Activated CD8-positive, alpha-beta T cell treated with anti-CD3 and anti-CD28 coated beads for 36 hours (primary cell): ENCODE results near the gene ZFP36L1. TPM values are rescaled to one million over a fixed set of nuclear protein-coding genes. Genes with fewer than 3 reads are reported as not detected.
A peak's percentile ranks its signal among the peaks of the same experiment; 100 is the strongest.

Source experiments
- ATAC-seq: fragments of 200-7000 bp; cut with Tn5 transposase; one replicate; pipeline ENCODE4 v1.10.0; 2021; ENCODE audit warnings: mild to moderate bottlenecking, moderate library complexity
- CTCF ChIA-PET: fragments of 350-600 bp; sonication (Branson Sonifier 250); formaldehyde crosslinking; loops from one replicate; lab custom pipeline; 2021; ENCODE audit warnings: antibody characterized with exemption; lab: Charles Lee
- POLR2A ChIA-PET: fragments of 350-600 bp; sonication (Branson Sonifier 250); formaldehyde crosslinking; loops from one replicate; lab custom pipeline; 2021; ENCODE audit warnings: antibody characterized with exemption; lab: Charles Lee
- DNase-seq: peaks from one replicate; pipeline ENCODE4 v3.0.0-alpha.2; 2020
- H3K27ac Mint-ChIP-seq: one replicate; pipeline ENCODE4 v1.8.0; 2021; ENCODE audit warnings: mild to moderate bottlenecking, mixed read lengths
- H3K27me3 Mint-ChIP-seq: one replicate; pipeline ENCODE4 v1.8.0; 2021; ENCODE audit warnings: mixed read lengths
- H3K36me3 Mint-ChIP-seq: one replicate; pipeline ENCODE4 v1.8.0; 2021; ENCODE audit warnings: low read depth, mixed read lengths
- H3K4me1 Mint-ChIP-seq: one replicate; pipeline ENCODE4 v1.8.0; 2021; ENCODE audit warnings: low read depth, mixed read lengths
- H3K4me3 Mint-ChIP-seq: one replicate; pipeline ENCODE4 v1.8.0; 2021; ENCODE audit warnings: mild to moderate bottlenecking, moderate library complexity, mixed read lengths
- H3K9me3 Mint-ChIP-seq: one replicate; pipeline ENCODE4 v1.8.0; 2021; ENCODE audit warnings: mixed read lengths
- intact Hi-C: fragments of 100-400 bp; cut with micrococcal nuclease; formaldehyde crosslinking; loops from one replicate; pipeline ENCODE4 v1.10.0; 2022
- total RNA-seq, 2 experiments: library from RNA; stranded (reverse); gene quantifications; one replicate each; pipeline ENCODE4 v1.2.3, GENCODE V29; 2021
- TF ChIP-seq, protein P1 (sequence below): fragments of 200-600 bp; IDR thresholded peaks from one replicate; pipeline ENCODE4 v1.8.0; 2022; ENCODE audit warnings: antibody characterized with exemption, mild to moderate bottlenecking

ZFP36L1 gene
- total RNA-seq, 2 experiments from 2014 or later = 57.4 to 60.6 TPM

- H3K27me3 Mint-ChIP-seq = no peaks in the 10 kb centered on the region
- ChIA-PET CTCF (interaction anchor here (0.7 to 10.5 kb wide), 22 partner anchors 9 to 884 kb away, joined by 3 to 268 read pairs (median 6); partner anchors contain the start of gene ZFP36L1), POLR2A (interaction anchor here (1.2 to 10.5 kb wide), 5 partner anchors 22 to 998 kb away, joined by 3 to 207 read pairs (median 6); partner anchors contain the start of genes RAD51B and ZFP36L1)
- intact Hi-C loops = loop anchor here (5.0 to 10.0 kb wide), 3 partner anchors 35 to 883 kb away; no protein-coding TSS in a partner anchor
- no peak for DNase-seq
- ATAC-seq = no peak
- no peaks in the 10 kb centered on the region for H3K36me3 Mint-ChIP-seq
- no peaks in the 10 kb centered on the region for H3K9me3 Mint-ChIP-seq
- H3K27ac Mint-ChIP-seq = peak overlapping the region; percentile 80
- TF ChIP-seq, protein P1, sequence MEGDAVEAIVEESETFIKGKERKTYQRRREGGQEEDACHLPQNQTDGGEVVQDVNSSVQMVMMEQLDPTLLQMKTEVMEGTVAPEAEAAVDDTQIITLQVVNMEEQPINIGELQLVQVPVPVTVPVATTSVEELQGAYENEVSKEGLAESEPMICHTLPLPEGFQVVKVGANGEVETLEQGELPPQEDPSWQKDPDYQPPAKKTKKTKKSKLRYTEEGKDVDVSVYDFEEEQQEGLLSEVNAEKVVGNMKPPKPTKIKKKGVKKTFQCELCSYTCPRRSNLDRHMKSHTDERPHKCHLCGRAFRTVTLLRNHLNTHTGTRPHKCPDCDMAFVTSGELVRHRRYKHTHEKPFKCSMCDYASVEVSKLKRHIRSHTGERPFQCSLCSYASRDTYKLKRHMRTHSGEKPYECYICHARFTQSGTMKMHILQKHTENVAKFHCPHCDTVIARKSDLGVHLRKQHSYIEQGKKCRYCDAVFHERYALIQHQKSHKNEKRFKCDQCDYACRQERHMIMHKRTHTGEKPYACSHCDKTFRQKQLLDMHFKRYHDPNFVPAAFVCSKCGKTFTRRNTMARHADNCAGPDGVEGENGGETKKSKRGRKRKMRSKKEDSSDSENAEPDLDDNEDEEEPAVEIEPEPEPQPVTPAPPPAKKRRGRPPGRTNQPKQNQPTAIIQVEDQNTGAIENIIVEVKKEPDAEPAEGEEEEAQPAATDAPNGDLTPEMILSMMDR = no peak
- no peak overlapping the region for H3K4me3 Mint-ChIP-seq
- peaks cover 77% of the 10 kb centered on the region for H3K4me1 Mint-ChIP-seq
Measured at GRCh38 chr14:68817506-68818212, 24.8 kb upstream of the ZFP36L1 start.

DNA sequence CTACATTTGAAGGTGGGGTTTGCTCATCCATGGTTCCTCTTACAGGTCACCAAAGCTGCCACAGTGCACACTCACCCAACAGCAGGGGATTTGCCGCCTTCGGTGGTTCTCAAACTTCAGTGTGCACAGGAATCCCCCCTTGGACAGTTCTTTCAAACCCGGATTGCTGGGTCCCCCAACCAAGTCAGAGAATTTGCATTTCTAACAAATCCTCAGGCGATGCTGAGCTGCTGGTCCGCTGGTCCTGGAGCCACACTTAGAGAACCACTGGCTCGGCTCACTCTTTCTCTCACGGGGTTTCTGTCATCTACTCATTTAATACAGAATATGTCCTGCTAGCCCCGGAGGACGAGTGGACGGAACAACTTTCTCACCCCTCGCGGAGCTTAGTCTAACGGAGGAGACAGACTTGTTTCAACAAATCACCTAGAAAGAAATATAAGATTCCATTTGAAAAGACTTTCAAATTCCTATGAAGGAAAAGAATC is 24.1 kb upstream of the ZFP36L1 start:
- Mint-ChIP-seq H3K36me3 (no peaks in the 10 kb centered on the region), H3K4me3 (peak overlapping the region; percentile 77), H3K27me3 (no peaks in the 10 kb centered on the region), H3K27ac (peak overlapping the region; percentile 80), H3K9me3 (no peaks in the 10 kb centered on the region), H3K4me1 (peaks cover 76% of the 10 kb centered on the region)
- no peak for ATAC-seq
- CTCF ChIA-PET = interaction anchor here (0.6 to 10.5 kb wide), 41 partner anchors 9 to 988 kb away, joined by 3 to 268 read pairs (median 4); partner anchors contain the start of gene ZFP36L1
- TF ChIP-seq, protein P1 = no peak
- POLR2A ChIA-PET = interaction anchor here (0.9 to 10.5 kb wide), 16 partner anchors 15 to 997 kb away, joined by 3 to 207 read pairs (median 4); partner anchors contain the start of genes RAD51B and ZFP36L1
- intact Hi-C loops = loop anchor here (5.0 to 10.0 kb wide), 3 partner anchors 35 to 882 kb away; no protein-coding TSS in a partner anchor
- DNase-seq = no peak

- Mint-ChIP-seq H3K27me3 (no peaks in the 10 kb centered on the region), H3K27ac (peak overlapping the region; percentile 96), H3K36me3 (no peaks in the 10 kb centered on the region), H3K4me1 (peaks cover 74% of the 10 kb centered on the region), H3K9me3 (no peaks in the 10 kb centered on the region), H3K4me3 (peak overlapping the region; percentile 77)
- ChIA-PET CTCF (interaction anchor here (0.6 to 10.5 kb wide), 46 partner anchors 9 to 987 kb away, joined by 3 to 268 read pairs (median 4); partner anchors contain the start of gene ZFP36L1), POLR2A (interaction anchor here (0.9 to 10.5 kb wide), 21 partner anchors 12 to 996 kb away, joined by 3 to 207 read pairs (median 4); partner anchors contain the start of genes RAD51B and ZFP36L1)
- intact Hi-C loops = loop anchor here (5.0 to 10.0 kb wide), 3 partner anchors 34 to 882 kb away; no protein-coding TSS in a partner anchor
- TF ChIP-seq, protein P1 = peak; percentile 98
- ATAC-seq (peak; percentile 74), DNase-seq (peak; percentile 92)
Measured at GRCh38 chr14:68816183-68816942, 23.5 kb upstream of the ZFP36L1 start.

DNA sequence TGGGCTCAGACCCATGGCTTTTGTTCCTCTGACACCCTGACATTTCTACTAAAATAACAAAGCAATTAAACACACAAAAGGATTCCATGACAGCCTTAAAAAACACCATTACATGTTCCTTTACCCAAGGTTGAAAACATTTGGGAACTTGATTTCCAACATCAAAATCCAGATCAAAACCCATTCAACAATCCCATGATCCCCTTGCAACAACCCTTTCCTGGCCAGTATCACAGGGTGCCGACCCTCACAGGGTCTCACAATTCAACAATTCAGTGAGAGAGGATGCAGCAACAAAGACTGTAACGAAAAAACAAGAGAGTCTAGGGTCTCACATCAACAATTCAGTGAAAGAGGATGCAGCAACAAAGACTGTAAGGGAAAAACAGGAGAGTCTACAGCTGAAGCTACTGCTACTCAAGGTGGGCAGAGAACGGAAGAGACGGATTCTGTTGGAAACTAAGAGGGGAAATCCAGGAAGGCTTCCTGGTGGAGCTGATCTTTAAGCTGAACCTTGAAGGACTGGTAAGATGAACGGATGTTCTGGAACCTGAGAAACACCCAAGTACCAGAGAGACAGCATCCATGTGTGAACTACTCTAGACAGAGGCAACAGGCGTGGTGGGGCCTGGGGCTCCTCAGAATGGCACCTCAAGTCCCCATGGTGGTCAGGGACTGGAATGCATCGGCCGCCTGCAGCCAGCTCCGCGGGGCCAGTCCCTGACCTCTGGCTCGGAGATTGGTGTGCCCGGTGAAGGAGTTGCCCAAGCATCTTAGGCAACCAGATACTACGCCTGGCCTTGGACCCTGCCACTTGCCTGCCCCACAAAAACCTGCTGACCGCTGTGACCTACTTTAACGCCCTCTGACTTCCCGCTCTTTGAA is 22.7 kb upstream of the ZFP36L1 start:
- intact Hi-C loops = loop anchor here (2.0 to 10.0 kb wide), 4 partner anchors 23 to 881 kb away; partner anchors contain the start of gene ZFP36L1
- TF ChIP-seq, protein P1 = no peak
- ChIA-PET POLR2A (interaction anchor here (1.0 to 10.5 kb wide), 17 partner anchors 11 to 605 kb away, joined by 3 to 207 read pairs (median 5); partner anchors contain the start of gene ZFP36L1), CTCF (interaction anchor here (0.8 to 10.5 kb wide), 25 partner anchors 8 to 882 kb away, joined by 3 to 268 read pairs (median 7); partner anchors contain the start of gene ZFP36L1)
- H3K4me3 Mint-ChIP-seq = peak overlapping the region; percentile 77
- peak overlapping the region; percentile 96 for H3K27ac Mint-ChIP-seq
- no peaks in the 10 kb centered on the region for H3K36me3 Mint-ChIP-seq
- H3K4me1 Mint-ChIP-seq = peaks cover 69% of the 10 kb centered on the region
- DNase-seq (peak; percentile 45), ATAC-seq (no peak)
- H3K9me3 Mint-ChIP-seq = no peaks in the 10 kb centered on the region
- no peaks in the 10 kb centered on the region for H3K27me3 Mint-ChIP-seq
